ENCODE results near the gene UBASH3B. TPM values are rescaled to one million over a fixed set of nuclear protein-coding genes. Genes with fewer than 3 reads are reported as not detected.

The UBASH3B gene
- total RNA-seq, 1 experiment from 2014 or later = 9.4 TPM

Other genes starting within 250 kb of the UBASH3B start
- gene CRTAM, start 182.8 kb downstream of the UBASH3B start, total RNA-seq (2014; rRNA removed; shearing (Covaris generic); ENCODE audit: low replicate concordance) = not detected in 2 replicates
- 0.53 and 1.6 TPM in 2 replicates for gene JHY, start 227.0 kb downstream of the UBASH3B start, total RNA-seq (2014; rRNA removed; shearing (Covaris generic); ENCODE audit: low replicate concordance)